Stimulated activated CD8-positive, alpha-beta memory T cell treated with anti-CD3 and anti-CD28 coated beads, Interleukin-4, amount 100 ng/mL, for 48 hours (primary cell): ENCODE data around the gene SUFU.

Experiments
- DNase-seq: peaks from one replicate; pipeline ENCODE4 v3.0.0-alpha.2; 2020

SUFU gene

GRCh38 chr10:102676534-102677315, 173.0 kb downstream of the SUFU start:
- DNase-seq, result no peak

GRCh38 chr10:102677331-102678067, 173.7 kb downstream of the SUFU start:
- DNase-seq, result no peak

GRCh38 chr10:102678068-102678400, 174.3 kb downstream of the SUFU start:
- DNase-seq, result no peak

GRCh38 chr10:102678842-102679289, 175.1 kb downstream of the SUFU start:
- peak; percentile 56 for DNase-seq

- DNase-seq, result no peak
These were observed 175.8 kb downstream of the SUFU start for GRCh38 chr10:102679596-102679995.

- DNase-seq, result no peak
These were observed 177.9 kb downstream of the SUFU start for GRCh38 chr10:102681696-102682095.

GRCh38 chr10:102682416-102682815, 178.6 kb downstream of the SUFU start:
- DNase-seq, result no peak

GRCh38 chr10:102682981-102683380, 179.2 kb downstream of the SUFU start:
- no peak for DNase-seq
